ES-I3 (cell line): ENCODE data around the gene TYK2.

Experiments used
- H3K36me3 ChIP-seq: 2 replicates; pipeline ENCODE4 v1.6.1; 2013; ENCODE audit warnings: mild to moderate bottlenecking, low read length, control low read depth, moderate library complexity; ENCODE audit not compliant: insufficient read depth
- H3K4me1 ChIP-seq: 2 replicates; pipeline ENCODE4 v1.6.1; 2013; ENCODE audit warnings: mild to moderate bottlenecking, control low read depth, low read length; ENCODE audit not compliant: insufficient read depth
- H3K9ac ChIP-seq: 2 replicates; pipeline ENCODE4 v1.6.1; 2013; ENCODE audit warnings: low read depth, mild to moderate bottlenecking, low read length, moderate library complexity
- H3K9me3 ChIP-seq: 2 replicates; pipeline ENCODE4 v1.6.1; 2013; ENCODE audit warnings: mild to moderate bottlenecking, low read length, moderate library complexity; ENCODE audit not compliant: control insufficient read depth, insufficient read depth

The TYK2 gene

GRCh38 chr19:10305139-10305806 is 75.1 kb downstream of the TYK2 start:
- Histone ChIP-seq H3K9me3 (no peaks in the 10 kb centered on the region), H3K9ac (no peak overlapping the region), H3K36me3 (no peaks in the 10 kb centered on the region), H3K4me1 (peaks cover 5% of the 10 kb centered on the region; the same call in 1 of the 2 replicates)
